ENCODE data around the gene MYRIP.

DNA sequence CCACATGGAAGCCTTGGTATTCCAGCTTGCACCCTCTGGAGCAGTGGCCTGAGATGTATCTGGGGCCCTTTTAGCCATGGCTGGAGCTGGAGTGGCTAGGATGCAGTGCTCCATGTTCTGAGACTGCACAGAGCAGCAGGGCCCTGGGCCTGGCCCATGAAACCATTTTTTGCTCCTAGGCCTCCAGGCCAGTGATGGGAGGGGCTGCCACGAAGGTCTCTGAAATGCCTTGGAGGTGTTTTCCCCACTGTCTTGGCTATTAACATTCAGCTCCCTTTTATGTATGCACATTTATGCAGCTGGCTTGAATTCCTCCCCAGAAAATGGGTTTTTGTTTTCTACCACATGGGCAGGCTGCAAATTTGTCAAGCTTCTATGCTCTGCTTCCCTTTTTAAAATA, 43.0 kb upstream of the MYRIP start:
- TF ChIP-seq, protein P1, sequence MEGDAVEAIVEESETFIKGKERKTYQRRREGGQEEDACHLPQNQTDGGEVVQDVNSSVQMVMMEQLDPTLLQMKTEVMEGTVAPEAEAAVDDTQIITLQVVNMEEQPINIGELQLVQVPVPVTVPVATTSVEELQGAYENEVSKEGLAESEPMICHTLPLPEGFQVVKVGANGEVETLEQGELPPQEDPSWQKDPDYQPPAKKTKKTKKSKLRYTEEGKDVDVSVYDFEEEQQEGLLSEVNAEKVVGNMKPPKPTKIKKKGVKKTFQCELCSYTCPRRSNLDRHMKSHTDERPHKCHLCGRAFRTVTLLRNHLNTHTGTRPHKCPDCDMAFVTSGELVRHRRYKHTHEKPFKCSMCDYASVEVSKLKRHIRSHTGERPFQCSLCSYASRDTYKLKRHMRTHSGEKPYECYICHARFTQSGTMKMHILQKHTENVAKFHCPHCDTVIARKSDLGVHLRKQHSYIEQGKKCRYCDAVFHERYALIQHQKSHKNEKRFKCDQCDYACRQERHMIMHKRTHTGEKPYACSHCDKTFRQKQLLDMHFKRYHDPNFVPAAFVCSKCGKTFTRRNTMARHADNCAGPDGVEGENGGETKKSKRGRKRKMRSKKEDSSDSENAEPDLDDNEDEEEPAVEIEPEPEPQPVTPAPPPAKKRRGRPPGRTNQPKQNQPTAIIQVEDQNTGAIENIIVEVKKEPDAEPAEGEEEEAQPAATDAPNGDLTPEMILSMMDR (IDR thresholded peaks at IDR 0.05; ENCODE audit: insufficient read depth, low read length, poor library complexity, severe bottlenecking): no peak
- TF ChIP-seq EZH2phosphoT487 (conservative IDR thresholded peaks at IDR 0.05; ENCODE audit: low read length): no peak

All from SU-DHL-6 (cell line).